OCI-M2 (cell line): ENCODE data around the gene TAF4.

ENCODE experiments used
- DNase-seq: peaks from one replicate; lab custom pipeline; 2025; ENCODE audit not compliant: unreplicated experiment; lab: John Stamatoyannopoulos, UW

Gene TAF4

DNA sequence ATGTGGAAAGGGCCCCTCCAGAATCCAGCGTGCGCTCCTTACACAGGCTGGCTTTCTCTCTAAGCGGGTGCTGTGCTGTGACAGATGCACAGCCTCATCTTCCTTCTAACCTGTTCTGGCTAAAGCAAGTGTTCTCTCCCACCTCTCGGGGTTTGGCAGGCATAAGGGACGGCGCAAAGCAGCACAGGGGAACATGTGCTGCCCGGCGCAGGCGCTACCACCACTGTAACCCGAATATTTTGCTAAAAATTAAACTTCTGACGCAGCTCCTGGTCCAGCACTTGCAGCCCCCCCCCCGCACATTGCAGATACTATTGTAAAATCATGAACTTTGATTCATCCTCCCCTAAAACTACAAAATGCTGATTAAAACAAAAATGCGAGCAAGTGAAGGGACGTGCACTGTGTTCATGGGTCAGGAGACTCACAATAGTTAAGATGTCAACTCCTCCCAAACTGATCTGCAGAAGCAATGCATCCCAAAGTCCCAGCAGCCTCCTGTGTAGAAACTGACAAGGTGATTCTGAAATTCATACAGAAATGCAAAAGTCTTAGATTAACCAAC lies 43.0 kb downstream of the TAF4 start:
- no peak for DNase-seq

DNA sequence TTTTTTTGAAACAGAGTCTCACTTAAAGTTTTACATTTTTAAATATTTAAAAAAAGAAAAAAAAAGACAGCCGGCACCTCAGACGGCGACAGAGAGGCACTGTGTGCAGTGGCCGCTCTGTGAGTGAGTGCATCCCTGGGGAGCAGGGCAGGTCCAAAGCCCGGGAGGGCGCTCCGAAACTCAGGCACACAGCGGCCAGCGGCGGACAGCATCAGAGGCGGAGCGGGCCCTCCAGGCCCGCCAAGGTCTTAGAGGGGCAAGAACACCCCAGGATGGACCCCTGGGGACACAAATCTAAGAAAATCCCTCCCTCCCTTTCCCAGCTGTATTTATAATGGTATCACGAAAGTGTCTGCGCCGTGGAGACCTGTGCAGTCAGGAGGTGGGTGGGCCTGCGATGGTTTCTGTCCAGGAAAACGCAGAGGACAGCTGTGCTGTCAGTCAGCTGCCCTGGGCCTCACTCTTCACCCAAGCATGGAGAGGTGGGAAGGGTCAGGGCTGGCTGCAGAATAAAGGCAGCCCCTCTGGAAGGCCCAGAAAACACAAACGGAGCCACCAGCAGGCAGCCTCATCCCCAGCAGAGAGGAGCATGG lies 43.8 kb downstream of the TAF4 start:
- no peak for DNase-seq

DNA sequence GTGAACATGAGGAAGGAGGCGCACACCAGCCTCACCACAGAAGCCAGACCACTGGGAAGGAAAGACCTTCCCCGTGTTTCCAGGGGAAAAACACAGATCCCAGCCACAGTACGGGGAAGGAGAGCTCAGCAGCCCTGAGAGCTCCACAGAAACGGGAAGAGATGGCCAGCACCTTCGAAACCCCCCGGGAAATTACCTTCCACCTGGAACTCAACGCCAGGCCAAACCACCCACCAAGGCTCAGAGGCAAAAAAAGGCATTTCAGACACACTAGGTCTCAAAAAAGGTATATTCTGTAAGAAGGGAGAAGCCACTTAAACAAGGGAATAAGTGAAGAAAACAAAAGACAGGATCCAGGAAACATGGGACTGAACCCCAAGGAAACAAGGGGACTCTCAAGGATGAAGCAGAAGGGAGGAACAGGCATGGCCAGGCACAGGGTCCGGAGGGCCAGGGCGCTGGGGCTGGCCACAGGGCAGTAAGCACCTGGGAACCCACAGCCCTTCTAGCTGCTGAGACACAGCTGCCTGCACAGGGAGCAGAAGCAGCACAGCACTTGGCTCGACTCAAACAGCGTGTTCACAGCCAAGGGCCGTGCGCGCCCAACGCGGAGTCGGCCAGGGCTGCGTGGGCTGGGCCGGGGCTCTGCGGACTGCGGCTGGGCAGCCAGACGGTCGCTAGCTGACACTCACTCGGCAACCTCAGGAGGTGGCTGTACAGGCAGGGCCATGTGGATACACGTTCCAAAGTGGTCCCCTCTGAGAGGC lies 44.6 kb downstream of the TAF4 start:
- no peak for DNase-seq

DNA sequence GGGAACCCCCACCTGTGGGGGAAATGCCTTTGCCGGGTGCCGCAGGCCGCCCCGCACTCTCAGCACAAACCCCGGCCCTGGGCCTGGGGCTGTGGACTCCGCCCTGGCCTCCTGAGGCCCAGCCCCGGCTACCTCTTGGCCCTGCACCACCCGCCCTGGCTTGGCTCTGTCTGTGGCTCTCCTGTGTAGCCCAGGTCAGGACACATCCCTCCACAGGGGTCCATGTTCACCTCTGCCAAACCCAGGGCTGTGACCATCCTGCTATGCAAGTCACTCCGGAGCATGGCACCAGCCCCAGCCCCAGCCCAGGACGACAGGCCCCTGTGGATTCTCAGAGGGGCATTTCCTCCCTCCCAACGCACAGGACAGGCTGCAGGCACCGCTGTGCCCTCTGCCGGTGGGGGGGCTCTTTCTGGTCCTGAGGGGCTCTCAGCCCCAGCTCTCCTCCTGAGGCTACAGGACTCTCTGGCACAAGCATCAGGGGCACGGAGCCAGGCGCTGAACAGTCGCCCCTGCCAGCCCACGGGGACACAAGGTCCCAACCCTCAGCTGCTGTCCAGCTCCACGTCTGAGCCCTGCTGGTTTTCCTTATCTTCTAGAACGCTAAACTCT lies 45.7 kb downstream of the TAF4 start:
- no peak for DNase-seq

DNA sequence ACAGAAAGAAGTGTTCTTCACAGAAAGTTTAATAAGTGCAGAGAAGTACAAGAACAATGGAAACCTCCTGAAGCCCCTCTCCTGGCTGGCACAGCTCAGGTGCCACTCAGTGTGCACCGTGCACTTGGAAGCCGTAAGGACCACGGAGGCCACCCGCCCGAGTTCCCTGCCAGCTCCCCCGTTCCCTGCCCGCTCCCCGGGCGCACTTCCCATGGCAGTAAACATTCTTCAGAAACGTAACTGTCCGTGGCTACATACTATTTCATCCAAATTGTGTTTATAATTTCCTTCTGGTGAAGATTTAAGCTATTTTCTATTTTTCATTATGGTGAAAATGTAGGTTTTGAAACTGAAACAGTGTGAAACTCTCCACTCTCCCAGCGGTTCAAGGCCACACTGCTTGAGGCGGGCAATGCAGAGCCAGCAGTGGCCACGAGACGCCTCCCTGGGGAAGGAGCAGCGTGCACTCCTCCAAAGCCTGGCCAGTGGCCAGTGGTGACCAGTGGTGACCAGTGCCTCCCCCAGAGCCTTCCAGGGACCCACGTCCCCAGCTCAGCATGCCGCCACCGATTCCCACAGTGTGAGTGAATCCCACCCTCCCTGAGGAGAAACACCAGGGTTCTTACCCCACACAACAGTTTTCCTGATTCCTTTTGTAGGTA lies 46.4 kb downstream of the TAF4 start:
- DNase-seq = no peak

DNA sequence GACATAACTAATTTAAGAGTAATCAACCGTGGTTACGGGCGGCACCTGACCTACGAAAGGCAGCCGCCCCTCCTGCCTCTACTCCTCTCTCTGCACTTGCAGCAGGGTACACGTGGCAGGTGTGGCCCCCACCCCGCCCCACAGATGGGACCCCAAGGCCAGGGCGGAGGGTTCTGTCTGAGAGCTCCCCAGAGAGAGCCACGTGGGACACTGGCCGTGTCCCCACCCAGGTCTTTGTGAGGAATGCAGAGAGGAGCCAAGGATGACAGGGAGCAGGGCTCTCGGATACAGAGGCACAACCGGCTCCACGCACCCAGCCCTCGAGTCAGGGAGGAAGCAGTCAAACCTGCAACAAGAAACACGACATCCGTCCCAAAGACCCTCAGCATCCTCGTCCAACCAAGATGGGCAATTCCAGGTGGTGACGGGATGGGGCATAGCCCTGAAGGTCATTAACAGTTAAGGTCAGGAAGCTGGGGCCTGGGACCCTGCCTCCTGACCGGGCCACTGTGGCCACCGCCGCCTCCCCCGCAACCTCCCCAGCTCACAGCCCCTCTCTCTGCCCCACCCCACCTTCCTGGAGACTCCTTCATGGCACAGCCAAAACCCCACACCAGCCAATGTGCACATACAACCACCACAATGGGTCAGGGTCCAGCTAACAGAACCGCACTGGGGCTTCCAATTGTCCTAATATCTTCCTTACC lies 47.1 kb downstream of the TAF4 start:
- DNase-seq = no peak

DNA sequence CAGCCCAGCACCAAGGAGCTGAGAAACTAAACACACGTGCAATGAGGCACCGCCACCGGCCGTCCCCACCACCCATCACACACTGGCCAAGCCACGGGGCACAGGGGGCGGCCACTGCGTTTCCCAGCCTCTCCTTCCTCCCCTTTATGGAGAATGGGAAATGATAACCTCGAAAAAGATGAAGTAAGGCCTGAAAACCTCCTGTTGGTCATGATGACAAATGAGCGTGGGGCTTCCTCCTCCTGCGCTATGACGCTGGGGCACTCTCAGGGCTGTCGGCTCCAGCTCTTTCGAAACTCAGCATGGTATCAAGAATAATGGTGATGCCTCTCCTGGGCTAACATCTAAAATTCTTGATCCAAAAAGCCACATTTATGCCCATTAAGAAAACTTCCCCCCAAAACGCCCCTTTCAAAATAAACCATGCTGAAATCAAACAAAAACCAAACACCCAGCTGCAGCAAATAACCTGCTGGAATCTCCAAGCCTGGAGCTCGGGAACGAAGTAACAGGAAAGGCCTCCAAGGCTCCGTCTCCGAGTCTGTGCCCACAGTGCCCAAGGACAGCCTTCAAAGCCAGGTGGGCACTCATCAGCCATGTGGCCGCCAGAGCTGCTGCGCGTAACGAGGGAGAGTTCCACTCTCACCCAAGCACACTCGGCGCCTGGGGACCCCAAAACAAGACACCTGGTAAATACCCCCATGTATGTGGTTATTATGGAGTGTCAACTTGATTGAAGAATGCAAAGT lies 50.0 kb downstream of the TAF4 start:
- DNase-seq = no peak

DNA sequence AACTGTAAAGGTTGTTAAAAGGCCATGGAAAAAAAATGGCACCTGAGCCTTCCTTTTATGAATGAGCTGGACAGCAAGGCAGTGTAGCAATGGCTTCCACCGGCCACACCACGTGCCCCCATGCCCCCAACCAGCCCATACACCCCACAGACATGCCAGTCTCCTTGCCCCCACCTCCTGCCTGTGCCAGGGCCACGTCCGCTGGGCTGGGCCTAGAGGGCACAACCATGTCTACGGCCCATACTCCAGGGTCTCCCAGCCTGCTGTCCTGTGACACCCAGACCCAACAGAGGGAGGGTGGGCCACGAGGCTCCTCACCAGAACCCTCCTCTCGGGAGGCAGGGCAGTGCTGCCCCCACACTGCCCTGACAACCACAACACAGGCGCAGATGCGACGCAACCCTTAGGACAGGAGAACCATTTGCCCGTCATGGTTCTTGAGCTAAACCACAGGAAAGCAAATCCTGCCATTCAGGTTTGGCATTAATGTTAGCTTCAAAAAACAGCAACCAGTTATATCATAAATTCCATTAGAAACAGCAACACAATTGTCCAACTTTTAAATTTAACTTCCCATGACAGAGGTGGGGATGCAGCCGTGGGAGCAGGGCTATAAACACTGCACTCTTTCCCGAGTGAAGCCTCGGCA lies 50.7 kb downstream of the TAF4 start:
- DNase-seq = no peak

DNA sequence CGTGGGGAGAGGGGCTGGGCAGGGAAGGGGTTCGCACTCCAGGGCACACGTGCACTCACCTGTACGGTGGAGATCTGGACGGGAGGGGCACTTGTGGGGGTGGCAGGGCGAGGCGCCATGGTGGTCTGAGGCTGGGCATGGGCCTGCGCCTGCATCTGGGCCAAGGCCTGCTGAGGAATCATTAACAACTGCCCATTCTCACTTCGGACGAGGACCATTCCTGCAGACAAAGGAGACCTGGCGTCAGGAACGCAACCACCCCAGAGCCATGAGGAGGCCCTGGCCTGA lies 51.2 kb downstream of the TAF4 start:
- DNase-seq = no peak

DNA sequence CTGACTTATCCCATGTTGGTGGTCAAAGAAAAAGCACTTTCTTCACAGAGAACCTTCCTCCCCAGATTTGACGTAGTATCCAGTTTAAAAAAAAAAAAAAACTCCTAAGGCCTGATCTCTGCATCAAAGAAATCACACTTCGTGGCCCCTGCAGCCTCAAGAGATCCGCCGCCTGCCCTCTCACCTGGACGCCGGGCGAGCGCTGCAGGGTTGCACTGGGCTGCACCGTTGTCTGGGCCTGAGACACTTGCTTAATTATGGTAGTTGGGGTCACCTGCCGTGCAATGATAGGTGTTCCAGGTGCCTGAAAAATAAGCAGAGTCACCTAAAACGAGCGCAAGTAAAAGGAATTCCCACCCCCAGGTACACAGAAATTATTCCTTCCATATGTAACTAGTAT lies 53.0 kb downstream of the TAF4 start:
- DNase-seq = no peak

DNA sequence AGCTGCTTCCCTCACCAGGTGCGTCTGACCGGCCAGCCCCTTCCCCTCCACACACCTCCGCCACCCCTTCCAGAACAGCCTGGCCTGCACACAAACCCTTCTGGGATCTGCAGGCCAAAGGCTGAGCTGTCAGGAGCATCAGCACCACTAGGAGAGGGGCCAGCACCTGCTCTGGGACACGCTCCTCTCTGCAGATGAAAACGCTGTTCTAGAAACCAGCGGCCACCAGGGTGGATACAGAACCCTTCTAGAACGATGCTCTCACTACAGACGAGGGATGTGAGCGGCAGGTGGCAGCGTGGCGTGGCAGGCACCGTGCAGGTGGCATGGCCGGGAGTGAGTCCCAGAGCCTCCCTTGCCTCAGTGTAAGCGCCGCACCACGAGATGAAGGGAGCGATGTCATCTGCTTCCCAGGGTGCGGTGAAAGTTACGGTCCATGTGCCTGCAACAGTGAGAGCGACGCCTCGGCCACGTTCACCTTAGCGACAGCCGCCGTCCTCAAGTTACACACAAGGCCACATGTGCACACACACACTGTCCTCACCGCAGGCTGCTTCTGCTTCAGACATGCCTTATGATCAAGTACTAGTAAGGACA lies 53.6 kb downstream of the TAF4 start:
- DNase-seq = no peak

DNA sequence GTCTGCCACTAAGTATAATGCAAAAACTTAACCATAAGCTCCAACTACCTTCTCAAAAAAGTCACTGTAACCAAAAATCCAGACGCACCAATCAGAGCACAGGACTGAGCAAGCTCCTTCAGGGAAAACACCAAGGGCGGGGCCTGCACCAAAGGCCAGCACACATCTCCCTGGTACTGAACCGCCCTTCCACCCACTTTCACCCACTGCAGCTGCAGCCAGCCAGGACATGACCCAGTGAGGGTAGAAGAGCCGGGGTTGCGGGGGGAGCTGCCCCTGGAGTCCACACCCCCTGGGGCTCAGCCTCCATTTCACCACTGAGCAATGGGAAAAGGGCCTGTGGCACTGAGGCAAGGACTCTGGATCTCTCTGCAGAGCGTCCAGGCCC lies 54.3 kb downstream of the TAF4 start:
- no peak for DNase-seq

DNA sequence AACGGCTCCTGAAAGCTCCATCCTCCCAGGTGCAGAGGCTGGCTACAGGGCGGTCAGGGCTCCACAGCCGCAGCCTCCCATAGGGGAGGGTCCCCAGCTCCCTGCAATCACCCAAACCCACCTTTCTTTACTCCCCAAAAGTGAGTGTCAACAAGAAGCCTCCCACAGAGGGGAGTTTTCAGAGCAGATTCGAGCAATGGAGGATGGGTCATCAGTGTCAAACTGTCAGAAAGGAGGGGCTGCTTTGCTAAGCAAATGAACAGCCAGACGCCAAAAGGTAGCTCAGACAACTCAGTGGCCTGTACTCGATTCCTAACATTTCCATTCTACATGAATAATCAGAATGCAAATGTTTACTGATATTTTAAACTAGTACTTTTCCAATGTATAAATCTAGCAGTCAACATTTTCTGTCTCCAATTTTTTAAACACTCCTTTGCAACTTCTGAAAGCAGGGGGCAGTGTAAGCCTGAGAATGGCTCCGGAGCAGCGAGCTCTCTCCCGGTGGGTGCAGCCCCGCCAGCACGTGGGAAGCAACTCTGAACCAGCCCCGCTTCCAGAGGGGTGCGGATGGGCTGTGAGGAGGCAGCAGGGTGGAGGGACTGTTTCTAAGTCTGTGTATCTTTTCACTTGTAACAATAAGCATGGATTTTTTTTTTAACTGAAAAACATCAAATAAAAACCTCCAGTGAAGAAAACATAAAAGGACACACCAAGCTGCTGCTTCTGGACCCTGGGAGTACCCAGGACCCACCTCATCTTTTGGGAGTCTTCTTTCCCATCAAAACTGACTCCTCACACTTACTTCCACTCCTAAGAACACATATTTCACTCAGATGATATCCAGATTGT lies 54.9 kb downstream of the TAF4 start:
- DNase-seq = no peak

DNA sequence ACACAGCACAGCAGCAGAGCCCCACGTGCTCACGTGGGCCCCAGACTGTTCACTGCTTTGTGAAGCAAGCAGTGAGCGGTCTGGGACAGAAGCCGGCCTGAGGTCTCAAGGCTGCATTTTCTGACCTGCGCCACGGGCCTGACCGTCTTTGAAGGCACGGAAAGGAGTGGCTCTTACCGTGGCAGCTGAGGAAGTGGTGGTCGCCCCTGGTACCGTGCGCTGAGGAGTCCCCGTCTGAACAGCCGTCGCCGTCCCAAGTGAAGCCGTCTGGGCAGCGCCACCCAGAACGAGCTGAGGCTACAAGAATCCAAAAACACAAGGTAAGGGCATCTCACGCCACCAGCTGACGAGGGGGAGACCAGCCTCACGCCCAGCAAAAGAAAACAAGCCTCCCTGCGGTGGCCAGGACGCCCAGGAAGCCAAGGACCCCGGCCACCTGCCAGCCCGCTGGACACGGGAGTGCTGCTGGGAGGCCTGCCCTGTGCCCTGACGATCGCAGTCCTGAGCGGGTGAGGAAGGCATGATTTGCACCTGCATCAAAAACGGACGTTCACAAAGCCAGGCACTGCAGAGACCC lies 55.7 kb downstream of the TAF4 start:
- DNase-seq = no peak

DNA sequence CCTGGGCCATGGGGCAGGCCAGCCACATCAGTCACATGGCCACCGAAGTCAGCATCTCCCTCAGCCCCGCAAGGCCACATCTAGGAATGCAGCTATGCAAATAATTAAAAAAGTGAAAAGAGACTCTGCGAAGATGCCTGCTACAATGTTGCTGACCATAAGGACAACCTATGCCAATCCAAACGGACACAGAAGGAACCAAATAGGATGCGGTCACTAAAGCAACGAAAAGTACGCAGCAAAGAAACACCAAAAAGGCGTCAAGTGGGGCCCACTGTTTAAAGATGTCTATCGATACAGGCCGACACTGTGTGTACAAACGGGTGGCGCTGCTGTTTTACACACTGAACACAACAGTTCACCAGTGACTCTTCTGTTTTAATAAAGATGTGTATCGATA lies 56.4 kb downstream of the TAF4 start:
- no peak for DNase-seq

DNA sequence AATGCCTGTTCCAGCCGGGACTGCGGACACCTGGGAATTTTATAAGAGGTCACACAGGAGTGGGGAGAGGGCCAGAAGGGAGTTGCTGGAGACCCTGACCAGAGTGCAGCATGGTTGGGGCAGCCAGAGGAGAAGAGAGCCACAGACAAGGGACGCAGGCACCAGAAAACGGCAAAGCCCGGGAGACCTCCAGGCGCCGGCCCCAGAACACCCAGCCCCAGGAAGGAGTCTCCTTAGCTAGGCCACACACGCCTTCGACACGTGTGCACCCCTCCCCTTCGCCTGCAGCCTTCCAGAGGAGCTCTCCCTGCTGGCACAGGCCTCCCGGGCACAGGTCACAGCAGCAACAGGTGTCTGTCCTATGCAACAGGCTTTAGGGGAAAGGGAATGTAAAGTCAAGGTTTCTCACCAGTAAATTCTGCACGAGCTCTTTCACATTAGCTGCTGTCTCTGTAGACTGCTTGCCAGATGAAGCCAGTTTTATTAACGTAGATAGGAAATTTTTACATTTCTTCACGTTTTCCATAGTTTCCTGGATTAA lies 57.0 kb downstream of the TAF4 start:
- no peak for DNase-seq

DNA sequence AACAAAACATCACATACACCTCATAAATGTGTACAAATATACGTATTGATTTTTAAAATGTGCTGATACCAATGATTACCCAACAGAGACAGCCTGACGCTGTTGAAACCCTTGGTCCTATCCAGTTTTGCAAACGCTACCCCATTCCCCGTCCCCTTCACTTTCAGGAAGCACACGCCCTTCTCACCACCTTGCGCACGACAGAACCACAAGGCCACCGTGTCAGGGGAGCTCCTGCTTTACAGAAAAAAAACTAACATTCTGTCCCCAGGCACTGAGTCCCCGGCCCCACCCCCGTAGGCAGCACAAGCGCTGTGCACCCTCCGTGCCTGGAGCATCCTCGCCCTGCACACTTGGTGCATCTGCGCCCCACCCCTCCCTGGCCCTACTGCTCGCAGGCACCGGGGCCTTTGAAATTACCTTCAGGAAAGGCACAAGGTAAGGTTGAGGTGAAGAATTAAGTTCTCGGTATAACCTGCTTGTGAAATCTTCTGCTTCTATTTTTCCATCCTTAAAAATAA lies 58.5 kb downstream of the TAF4 start:
- no peak for DNase-seq

DNA sequence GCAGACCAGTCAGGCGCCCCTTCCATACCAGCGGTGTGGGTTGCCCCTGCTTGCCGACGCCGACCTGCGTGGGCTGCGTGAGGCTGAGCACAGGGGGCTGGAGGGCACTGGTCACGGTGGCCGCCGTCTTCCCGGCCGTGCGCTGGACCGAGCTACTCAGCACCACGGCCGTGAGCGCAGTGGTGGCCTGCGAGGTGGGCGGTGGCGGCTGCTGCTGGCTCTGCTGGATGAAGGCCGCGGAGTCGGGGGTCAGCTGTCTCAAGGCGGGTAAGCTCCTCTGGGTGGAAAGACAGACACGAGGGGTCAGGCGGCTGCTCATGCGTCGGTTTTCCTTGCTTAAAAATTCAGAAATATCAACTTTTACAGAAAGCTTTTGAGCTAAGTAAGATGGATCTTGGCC lies 59.2 kb downstream of the TAF4 start:
- no peak for DNase-seq
